GM21526 (cell line): Measurements from ENCODE around the gene FERMT3.

ENCODE experiments used
- ATAC-seq: cut with Tn5 transposase; IDR thresholded peaks from one replicate; pipeline ENCODE4 v1.9.1; 2021; ENCODE audit warnings: moderate library complexity; ENCODE audit not compliant: unreplicated experiment, low FRiP score

Gene FERMT3

GRCh38 chr11:64247729-64248531 lies 41.4 kb downstream of the FERMT3 start:
- no peak for ATAC-seq

DNA sequence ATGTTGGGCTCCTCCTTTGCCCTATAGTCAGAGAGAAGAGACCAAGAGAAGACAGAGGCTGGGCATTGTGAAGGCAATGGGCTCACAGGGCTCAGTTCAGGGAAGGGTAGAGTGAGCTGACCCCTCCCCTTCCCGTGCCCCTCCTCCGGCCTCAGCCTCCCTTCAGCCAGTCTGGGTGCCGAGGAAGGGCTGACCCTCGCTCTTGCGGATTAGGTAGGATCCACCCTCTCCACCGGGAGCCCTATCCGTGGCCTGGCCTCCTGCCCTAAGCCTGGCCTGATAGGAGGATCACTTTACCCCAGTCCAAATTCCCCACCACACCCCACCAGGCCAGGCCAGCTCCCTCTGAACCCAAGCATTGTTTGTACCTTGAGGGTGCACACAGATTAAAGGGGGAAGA lies 42.1 kb downstream of the FERMT3 start:
- no peak for ATAC-seq

DNA sequence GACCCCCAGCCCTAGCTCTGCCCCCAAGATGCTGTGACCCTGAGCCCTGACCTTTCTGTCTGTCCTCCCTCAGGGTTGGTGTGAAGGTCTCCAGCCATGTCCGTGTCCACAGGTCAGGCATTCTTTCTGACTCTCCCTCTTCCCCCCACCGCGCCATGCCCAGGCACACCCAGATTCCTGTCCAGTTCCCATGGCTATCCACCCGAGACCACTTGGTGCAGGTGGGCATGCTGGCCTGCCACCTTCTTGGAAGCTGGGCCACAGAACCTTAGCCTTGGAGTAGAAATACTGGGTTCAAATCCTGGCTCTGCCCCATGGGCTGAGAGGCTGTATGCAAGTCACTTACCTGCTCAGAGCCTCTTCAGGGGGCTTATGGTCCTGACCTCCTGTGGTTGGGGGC lies 42.5 kb downstream of the FERMT3 start:
- no peak for ATAC-seq

DNA sequence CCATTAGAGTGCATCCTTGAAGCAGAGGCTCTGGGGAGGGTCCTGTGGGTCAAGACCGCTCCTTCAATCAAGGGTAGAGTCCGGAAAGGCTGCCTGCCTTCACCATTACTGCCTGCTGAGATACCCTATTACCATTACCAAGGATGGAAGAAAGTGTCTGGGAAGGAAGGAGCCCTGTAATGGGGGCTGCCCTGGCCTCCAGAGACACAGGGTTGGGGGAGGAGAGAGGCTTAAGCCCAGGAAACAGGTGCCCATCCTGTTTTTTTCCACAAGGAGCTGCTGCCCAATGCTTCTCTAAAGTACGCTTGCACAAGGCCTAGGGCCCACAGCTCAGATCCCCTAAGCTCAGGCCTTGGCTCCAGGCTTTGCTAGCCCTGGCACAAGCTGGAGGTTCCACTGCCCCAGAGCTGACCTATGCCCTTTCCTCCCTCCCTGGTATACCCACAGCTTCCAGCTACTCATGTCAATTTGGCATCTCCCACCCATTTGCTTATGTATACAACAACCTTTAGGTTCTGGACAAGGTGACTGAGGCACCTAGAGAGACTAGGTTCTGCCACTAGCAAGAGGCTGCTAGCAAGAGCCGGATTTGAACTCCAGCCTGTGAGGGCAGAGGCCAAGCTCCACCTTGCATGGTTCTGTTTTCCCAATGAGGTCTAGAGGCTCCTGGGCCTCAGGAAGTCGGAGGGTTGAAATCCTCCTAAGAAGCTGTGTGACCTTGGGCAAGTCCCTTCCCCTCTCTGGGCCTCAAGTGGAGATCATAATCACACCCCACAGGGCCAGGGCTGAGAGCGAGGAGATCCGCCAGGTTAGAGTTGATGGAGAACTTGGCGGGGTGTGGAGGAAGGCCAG lies 43.3 kb downstream of the FERMT3 start:
- no peak for ATAC-seq

DNA sequence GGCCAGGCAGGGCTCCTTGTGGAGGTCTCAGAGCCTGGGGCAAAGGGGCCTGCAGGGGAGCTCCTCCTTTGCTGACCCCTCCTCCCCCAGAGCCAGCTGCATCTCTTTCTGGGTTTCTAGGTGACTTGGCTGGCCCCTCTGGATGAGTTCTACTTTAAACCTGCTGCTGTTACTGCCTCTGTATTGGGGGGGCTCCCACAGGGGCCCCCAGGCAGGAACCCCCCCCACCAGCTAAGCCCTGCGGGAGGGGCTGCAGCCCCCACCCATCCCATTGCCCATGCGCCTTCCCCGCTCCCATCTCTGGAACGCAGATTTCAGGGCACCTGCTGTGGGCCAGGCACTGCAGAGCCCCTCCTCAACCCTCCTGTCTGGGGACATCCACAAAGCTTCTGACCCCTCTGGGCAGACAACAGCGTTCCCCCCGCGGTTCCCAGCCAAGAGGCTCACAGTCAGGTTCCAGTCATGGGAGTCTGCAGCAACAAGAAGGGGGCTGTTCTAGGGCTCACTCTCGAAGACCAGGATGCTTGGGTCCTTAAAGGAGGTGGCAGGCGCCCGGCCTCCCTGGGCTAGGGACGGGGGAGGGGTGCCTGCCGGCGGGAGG lies 44.0 kb downstream of the FERMT3 start:
- ATAC-seq, result no peak

GRCh38 chr11:64251016-64251752 lies 44.7 kb downstream of the FERMT3 start, which contains the start of gene PLCB3:
Gene PLCB3, plus strand, starts transcription at chr11:64251530. Its CDS starts 120 bp downstream, at chr11:64251650.
- no peak for ATAC-seq

GRCh38 chr11:64251753-64252002 lies 45.2 kb downstream of the FERMT3 start:
- ATAC-seq, result no peak

DNA sequence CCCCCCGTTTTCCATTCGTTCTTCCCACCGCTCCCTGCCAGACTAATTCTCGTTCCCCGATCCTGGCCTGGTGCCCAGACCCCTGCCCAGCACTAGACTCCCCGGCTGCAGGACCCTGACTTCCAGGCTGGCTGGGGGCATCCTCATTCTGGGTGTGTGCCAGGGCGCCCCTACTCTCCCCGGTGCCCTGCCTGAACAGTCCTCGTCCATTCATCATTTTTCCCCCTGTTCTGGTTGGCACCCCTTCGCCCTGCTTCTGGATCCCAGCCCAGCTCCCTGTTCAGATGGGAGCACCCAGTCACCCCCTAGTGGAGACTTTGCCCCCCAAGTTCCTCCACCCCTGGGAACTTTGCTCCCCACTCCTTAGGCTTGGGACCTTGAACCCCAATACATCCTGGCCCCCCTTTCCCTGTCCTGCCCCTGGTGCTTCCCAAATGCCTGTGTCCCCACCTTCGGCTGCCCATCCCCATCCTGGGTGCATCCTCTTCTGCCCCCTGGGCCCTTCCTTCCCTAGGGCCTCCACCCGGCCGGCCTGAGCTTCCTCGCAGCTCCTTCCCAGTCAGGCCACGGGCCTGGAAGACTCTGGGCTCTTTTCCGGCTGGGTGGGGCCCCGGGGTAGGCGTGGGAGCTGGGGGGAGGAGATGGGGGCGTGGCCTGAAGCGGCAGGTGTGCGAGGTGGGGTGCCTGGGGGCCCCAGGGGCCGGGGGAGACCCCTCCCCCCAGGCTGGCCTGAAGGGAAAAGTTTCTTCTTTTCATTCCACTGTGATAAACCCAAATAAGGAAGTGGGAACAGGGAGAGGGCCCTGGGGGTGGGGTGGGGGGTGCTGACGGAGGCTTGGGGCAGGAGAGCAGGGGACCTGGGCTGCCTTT lies 45.7 kb downstream of the FERMT3 start:
- ATAC-seq, result no peak

- ATAC-seq, result no peak
These were observed 46.5 kb downstream of the FERMT3 start for GRCh38 chr11:64253043-64253442.

- no peak for ATAC-seq
These were observed 47.0 kb downstream of the FERMT3 start for GRCh38 chr11:64253481-64253880.

DNA sequence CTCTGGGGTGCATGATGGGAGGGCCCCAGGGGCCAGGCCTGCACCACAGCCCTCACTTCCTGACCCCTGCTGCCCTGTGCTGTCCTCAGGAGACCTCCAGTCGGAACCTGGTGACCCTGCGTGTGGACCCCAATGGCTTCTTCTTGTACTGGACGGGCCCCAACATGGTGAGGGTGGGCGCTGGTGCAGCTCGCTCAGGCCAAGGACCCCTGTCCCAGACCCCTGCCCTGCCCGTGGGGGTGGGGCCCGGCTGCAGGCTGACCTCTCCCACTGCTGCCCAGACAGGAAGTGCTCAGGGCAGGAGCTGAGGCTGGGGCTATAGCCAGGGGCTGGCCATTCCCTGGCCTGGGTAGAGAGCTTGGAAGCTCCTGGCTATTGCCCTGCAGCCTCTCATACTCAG lies 47.8 kb downstream of the FERMT3 start:
- ATAC-seq, result no peak

DNA sequence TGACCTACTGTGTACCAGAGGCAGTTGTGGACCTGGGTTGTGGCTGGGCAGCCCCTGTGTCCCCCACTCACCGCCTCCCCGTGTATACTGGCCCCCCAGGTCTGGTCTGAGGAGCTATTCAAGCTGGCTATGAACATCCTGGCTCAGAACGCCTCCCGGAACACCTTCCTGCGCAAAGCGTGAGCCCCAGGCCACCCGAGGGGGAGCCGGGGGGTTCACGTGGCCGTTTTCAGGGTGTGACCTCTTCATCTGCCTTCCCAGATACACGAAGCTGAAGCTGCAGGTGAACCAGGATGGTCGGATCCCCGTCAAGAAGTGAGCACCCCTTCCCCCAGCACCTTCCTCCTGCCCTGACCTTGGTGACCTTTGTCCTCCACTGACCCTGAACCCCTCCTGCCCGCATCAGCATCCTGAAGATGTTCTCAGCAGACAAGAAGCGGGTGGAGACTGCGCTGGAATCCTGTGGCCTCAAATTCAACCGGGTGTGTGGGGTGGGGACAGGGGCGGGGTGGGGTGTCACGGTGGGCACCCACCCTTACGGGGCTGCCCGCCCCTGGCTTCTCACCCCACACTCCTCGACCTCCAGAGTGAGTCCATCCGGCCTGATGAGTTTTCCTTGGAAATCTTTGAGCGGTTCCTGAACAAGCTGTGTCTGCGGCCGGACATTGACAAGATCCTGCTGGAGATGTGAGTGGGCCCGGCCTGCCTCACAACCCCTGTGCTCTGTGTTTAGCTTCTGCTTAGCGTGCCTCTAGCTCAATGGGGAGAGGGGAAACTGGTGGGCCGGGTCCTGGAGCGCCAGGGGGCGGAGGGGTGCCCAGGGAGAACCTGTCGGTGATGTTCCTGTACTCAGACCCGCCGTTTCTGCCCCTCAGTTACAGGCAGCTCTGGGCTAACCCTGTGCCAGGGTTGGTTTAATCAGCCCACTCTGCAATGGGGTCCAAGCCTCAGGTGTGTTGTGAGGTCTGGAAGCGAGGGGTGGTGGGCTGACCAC lies 48.9 kb downstream of the FERMT3 start:
- ATAC-seq, result no peak

- ATAC-seq, result no peak
These were observed 49.8 kb downstream of the FERMT3 start for GRCh38 chr11:64256300-64256699.

DNA sequence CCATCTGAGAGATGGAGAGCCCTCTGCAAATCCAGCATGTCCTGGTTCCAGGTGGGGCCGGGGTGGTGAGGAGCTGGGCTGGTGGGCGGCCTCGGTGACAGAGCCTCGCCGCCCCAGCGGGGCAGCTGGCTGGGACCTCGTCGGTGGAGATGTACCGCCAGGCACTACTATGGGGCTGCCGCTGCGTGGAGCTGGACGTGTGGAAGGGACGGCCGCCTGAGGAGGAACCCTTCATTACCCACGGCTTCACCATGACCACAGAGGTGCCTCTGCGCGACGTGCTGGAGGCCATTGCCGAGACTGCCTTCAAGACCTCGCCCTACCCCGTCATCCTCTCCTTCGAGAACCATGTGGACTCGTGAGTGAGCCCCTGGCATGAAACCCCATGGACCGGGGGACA lies 51.8 kb downstream of the FERMT3 start:
- ATAC-seq, result no peak

- ATAC-seq, result no peak
These were observed 52.5 kb downstream of the FERMT3 start for GRCh38 chr11:64258946-64259532.

DNA sequence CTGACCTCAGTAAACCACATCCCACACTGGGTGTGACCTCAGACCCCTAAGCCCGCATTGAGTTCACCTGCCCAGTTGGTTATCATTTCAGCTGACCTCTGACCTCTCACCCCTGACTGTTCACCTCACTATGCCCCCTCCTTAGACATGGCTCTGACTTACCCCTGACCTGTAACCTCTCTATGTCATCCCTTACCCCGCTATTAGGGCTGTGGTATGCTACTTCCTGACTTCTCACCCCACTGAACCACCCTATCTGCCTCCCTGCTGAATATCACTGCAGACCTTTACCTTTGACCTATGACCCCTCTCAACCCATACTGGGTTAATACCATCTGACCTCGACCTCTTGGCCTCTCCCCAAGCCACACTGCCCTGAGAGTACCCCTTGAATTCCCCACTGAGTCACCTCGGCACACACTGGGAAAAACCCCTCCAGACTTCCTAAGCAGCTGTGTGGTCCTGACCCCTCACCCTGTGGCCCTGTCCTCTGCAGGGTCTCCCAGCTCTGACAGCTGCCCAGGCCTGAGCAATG lies 53.1 kb downstream of the FERMT3 start:
- ATAC-seq, result no peak

GRCh38 chr11:64260147-64260708 lies 53.7 kb downstream of the FERMT3 start:
- ATAC-seq, result no peak

- no peak for ATAC-seq
These were observed 55.1 kb downstream of the FERMT3 start for GRCh38 chr11:64261556-64262080.
